Gastroesophageal sphincter (tissue), 3 donors: ENCODE data around the gene NPIPB13.
"Not testable (repeated sequence)": the region's sequence is repeated elsewhere in the genome, so short reads cannot be mapped to it uniquely, and the experiment has no call there.

Source experiments
- EP300 ChIP-seq: sonication (generic); formaldehyde crosslinking; IDR thresholded peaks from one replicate; pipeline ENCODE4 v1.6.1; 2017; ENCODE audit warnings: antibody characterized with exemption, mild to moderate bottlenecking
- POLR2A ChIP-seq, 2 donors: fragments of 450-650 bp; IDR thresholded peaks; one replicate each; pipeline ENCODE4 v1.6.1; 2017; ENCODE audit warnings: antibody characterized with exemption in 2 of 2, mild to moderate bottlenecking in 2 of 2, moderate library complexity in 1 of 2
- POLR2AphosphoS5 ChIP-seq: sonication (generic); formaldehyde crosslinking; IDR thresholded peaks from one replicate; pipeline ENCODE4 v1.6.1; 2017; ENCODE audit warnings: antibody characterized with exemption
- TF ChIP-seq, protein P1 (sequence below), 4 experiments: fragments of 200-600 bp in 2 of 4; fragments of 450-650 bp in 2 of 4; sonication (generic) in 1 of 4; IDR thresholded peaks; one replicate each; pipeline ENCODE4 v1.5.1; 2017 to 2019; ENCODE audit warnings: antibody characterized with exemption in 4 of 4, mild to moderate bottlenecking in 2 of 4, moderate library complexity in 2 of 4

DNA sequence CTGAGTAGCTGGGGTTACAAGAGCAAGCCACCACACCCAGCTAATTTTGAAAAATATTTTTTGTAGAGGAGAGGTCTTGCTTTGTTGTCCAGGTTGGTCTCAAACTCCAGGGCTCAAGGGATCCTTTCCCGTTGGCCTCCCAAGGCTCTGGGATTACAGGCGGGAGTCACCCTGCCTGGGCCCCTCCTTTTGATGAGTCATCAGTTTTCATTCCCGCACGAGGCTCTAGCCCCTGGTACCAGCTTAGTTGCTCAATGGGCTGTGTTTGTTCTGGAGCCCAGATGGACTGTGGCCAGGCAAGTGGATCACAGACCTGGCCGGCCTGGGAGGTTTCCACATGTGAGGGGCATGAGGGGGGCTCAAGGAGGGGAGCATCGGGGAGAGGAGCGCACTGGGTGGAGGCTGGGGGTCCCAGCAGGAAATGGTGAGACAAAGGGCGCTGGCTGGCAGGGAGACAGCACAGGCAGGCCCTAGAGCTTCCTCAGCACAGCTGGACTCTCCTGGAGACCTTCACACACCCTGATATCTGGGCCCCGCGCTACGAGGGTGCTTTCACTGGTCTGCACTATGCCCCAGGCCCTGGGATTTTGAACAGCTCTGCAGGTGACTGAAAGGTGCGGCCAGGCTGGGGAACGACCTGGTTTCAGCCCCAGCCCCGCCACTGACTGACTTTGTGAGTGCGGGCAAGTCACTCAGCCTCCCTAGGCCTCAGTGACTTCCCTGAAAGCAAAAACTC is 48.5 kb downstream of the NPIPB13 start:
- TF ChIP-seq, protein P1, sequence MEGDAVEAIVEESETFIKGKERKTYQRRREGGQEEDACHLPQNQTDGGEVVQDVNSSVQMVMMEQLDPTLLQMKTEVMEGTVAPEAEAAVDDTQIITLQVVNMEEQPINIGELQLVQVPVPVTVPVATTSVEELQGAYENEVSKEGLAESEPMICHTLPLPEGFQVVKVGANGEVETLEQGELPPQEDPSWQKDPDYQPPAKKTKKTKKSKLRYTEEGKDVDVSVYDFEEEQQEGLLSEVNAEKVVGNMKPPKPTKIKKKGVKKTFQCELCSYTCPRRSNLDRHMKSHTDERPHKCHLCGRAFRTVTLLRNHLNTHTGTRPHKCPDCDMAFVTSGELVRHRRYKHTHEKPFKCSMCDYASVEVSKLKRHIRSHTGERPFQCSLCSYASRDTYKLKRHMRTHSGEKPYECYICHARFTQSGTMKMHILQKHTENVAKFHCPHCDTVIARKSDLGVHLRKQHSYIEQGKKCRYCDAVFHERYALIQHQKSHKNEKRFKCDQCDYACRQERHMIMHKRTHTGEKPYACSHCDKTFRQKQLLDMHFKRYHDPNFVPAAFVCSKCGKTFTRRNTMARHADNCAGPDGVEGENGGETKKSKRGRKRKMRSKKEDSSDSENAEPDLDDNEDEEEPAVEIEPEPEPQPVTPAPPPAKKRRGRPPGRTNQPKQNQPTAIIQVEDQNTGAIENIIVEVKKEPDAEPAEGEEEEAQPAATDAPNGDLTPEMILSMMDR (IDR thresholded peaks at IDR 0.05) = not testable (repeated sequence)
- TF ChIP-seq POLR2AphosphoS5; POLR2A (IDR thresholded peaks at IDR 0.05); EP300: not testable (repeated sequence)
